Endometrial microvascular endothelial cells (primary cell): ENCODE measurements around the gene PSMF1. TPM values are rescaled to one million over a fixed set of nuclear protein-coding genes. Genes with fewer than 3 reads are reported as not detected.

ENCODE experiments used
- in situ Hi-C: cut with HindIII; loops from 2 replicates; pipeline ENCODE4 v1.10.0; 2017; ENCODE audit warnings: low sequenced_read_pairs, low pct_unique_long_range_greater_than_20kb; ENCODE audit errors: inconsistent ontology term
- total RNA-seq: library from RNA; depleted of rRNA; stranded (reverse); fragments of >200 nt; gene quantifications from one replicate; pipeline ENCODE4 v1.2.3, GENCODE V29; 2015; ENCODE audit errors: inconsistent ontology term

Gene PSMF1, protein sequence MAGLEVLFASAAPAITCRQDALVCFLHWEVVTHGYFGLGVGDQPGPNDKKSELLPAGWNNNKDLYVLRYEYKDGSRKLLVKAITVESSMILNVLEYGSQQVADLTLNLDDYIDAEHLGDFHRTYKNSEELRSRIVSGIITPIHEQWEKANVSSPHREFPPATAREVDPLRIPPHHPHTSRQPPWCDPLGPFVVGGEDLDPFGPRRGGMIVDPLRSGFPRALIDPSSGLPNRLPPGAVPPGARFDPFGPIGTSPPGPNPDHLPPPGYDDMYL
- 198 TPM for total RNA-seq

- in situ Hi-C loops, result no loop called here
Observed at GRCh38 chr20:1118336-1119127, at the start of gene PSMF1. Gene PSMF1 (plus strand): TSS chr20:1118602. CDS start chr20:1118774, 172 bp downstream.

DNA sequence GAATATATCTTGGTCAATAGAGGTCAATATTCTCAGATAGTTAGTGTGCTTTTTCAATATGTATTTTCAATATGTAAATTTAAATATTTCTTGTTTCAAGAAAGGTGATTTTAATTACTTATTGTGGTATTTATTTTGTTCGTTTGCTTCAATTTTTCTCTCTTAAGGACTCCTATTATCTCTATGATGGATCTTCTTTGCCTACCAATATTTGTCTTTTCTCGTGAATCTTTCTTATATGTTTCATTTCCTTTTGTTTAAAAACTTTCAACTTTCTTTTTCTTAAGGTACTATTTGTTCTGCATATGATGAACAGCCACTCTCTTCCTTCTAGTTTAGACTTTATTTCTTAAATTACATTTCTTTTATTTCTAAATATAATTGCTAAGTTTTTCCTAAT, 46.1 kb upstream of the PSMF1 start:
- in situ Hi-C loops, result no loop called here

- in situ Hi-C loops, result no loop called here
Observed at GRCh38 chr20:1075616-1076015, 42.8 kb upstream of the PSMF1 start.

DNA sequence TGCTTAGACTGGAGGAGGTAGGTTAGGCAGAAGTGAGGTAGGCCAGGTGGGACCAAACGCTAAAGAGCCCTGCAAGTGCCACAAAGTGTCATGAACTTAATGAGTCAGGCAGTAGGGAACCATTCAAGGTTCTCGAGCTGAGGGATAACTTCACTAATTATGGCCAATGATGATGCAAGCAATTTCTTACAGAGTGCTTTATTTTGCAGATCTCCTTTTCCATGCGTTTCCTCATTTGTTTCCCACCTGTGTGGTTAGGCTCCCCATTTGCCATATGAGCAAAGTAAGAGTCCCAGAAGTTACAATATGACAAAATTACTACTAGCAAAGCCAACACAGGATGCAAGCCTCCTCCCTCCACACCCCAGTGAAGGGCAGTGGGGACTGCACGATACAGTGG, 36.5 kb upstream of the PSMF1 start:
- in situ Hi-C loops, result no loop called here

- in situ Hi-C loops, result no loop called here
Observed at GRCh38 chr20:1083431-1084080, 34.8 kb upstream of the PSMF1 start.

- in situ Hi-C loops, result no loop called here
Observed at GRCh38 chr20:1085492-1086276, 32.7 kb upstream of the PSMF1 start.

DNA sequence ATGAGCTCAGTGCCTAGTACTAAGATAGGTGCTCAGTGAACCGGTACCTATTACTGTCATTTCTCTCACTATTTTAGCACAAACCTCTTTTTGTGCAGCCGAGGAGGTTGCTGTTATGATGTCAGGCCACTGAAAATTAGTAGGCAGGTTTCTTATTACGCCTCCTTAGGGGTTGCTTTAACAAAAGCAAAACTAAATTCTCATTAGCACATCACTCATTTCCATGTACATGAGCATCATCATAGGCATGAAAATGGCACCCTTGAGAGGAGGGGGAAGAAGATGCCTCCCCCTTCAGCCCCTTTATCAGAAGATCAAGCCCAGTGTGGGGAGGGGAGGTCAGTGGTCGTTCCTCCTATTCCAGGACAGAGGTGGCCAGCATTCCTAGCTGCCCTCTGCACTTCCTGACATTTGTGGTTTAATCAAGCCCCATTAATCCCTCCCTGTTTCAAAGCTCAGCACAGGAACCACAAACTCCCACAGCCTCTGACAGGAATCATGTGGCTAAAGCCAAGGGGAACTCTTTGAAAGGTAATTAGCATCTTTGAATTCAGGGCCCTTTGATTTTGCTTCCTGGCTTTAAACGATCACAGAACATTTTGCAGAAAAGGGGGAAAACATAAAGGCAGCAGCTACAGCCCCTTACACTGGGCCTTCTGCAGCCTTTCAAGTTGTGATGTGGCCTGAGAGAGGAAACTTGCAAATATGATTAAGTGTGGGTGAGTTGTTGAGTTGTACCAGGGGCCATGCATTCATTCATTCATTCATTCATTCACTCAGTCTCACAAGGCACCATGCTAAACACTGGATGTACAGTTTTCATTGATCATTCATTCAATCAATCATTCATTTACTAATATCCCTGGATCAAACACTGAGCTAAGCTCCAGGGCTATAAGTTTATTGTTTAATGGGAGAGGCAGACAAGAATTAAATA, 31.9 kb upstream of the PSMF1 start:
- in situ Hi-C loops, result no loop called here

GRCh38 chr20:1087311-1087905, 31.0 kb upstream of the PSMF1 start:
- in situ Hi-C loops, result no loop called here

DNA sequence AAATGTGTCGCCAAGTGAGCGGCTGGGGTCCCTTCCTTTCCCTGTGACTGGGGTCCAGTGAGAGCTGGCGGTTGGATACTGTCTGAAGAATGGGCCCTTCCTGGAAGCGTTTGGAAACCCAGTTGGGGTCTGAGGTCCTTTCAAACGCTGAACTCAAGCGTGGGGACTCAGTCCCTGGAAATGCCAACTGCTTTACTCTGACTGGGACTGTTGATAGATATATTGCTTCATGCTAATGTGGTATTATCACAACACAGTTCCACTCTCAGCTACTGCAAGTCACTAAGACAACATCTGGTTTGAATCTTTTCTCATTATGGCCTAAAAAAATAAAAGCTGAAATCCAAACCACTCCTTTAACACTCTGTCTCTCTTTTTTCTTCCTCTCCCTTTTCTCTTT, 23.7 kb upstream of the PSMF1 start:
- in situ Hi-C loops, result no loop called here

GRCh38 chr20:1101533-1101932, 16.9 kb upstream of the PSMF1 start:
- in situ Hi-C loops, result no loop called here

- in situ Hi-C loops, result no loop called here
Observed at GRCh38 chr20:1102016-1102415, 16.4 kb upstream of the PSMF1 start.

- in situ Hi-C loops, result no loop called here
Observed at GRCh38 chr20:1103751-1104150, 14.7 kb upstream of the PSMF1 start.

DNA sequence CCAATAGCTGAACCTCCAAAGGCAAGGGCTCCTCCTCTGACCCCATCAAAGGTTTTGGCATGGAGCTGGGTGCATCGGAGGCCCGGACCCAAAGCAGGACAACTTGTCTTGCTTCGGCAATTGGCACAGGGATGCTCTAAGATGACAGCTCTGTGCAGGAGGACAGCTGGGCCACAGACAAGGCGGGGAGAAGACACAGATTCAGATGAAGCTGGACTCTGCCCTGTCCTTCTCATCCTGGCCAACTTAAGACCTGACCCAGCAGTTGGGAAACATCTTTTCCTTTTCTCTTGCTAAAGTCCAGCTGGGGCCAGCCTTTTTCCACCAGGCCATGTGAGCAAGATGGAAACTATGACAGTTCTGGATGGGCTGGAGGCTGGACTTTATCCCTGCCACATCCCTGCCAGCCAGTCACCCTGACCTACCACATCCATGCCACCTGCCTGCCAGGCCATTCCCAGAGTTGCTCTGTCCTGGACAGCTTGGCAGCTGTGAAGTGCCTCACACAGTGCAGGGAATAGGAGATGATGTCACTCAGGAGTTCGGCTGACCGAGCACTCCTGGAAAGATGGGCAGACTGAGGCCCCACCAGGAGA, 12.7 kb upstream of the PSMF1 start:
- in situ Hi-C loops, result no loop called here

DNA sequence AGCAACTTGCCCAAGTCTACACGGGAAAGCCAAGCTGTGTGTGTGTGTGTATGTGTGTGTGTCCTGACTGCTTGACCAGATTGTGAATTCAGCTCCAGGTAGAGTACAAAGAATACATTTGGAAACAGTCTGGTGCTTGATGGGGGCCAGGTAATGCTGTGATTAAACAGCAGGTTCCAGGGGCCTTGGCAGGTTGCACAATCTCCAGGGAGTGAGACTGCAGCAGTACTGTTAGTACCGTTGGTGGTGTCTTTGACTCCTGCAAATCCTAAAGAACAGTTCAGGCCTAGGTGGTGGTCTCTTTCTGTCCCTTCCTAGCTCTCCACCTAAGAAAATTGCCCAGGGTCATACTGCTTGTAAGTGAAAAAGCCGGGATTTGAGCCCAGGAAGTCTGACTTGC, 11.2 kb upstream of the PSMF1 start:
- in situ Hi-C loops, result no loop called here

- in situ Hi-C loops, result no loop called here
Observed at GRCh38 chr20:1108437-1108920, 9.9 kb upstream of the PSMF1 start.

DNA sequence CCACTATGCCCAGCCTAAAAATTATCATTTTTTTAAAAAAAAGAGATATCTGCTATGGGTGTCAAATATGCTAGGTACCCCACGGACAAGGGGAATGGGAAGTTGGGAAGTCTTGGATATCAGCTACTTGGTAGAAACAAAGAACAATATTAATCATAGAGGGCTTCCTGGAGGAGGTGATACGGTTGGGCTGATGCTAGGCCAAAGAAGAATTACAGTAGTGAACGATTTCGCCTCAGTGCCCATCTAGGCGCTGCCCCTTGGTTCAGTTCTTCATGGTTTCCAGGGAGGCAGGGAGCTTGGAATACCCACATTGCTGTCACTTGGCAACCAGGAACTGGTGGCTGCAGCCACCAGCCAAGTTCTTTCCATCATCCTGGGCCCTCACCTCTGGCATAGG, 5.5 kb upstream of the PSMF1 start:
- in situ Hi-C loops, result no loop called here

DNA sequence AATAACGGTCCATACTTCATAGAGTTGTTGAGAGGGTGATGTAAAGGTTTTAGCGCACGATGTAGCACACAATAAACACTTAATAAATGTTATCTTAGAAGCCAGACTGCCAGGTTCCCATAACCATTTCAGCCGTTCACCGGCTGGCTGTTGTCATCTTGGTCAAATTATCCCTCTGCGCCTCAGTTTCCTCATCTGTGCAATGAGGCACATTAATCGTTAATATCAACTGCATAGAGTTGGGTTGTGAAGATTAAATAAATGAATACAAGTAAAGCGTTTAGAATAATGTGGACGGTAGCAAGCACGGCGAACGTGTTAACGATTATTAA, 432 bp upstream of the PSMF1 start:
- in situ Hi-C loops, result no loop called here

DNA sequence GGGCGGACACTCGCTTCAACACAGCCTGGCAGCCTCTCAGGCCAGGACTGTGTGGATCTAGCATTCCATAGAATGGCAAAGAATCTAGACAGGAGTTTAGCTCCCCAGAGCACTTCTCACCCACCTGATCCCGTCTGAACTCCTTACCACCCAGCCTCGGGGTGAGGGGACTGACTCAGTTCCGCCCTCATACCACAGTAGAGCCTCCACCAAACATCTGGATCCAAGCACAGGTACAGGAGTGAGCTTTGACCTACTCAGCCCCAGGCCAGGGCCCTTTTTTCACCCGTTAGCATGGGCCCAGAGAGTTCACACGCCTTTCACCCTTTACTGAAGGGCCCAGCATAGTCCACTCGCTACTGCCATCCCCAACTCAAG, 715 bp downstream of the PSMF1 start:
- in situ Hi-C loops, result no loop called here
